ENCODE data around the gene NECTIN1. TPM values are rescaled to one million over a fixed set of nuclear protein-coding genes. Genes with fewer than 3 reads are reported as not detected.

Gene NECTIN1
- total RNA-seq, 1 donor from 2014 or later = 299 TPM

- no peak for ATAC-seq
These were observed 26.5 kb upstream of the NECTIN1 start for GRCh38 chr11:119755356-119756071.

- ATAC-seq = no peak
These were observed 25.8 kb upstream of the NECTIN1 start for GRCh38 chr11:119754656-119755355.

DNA sequence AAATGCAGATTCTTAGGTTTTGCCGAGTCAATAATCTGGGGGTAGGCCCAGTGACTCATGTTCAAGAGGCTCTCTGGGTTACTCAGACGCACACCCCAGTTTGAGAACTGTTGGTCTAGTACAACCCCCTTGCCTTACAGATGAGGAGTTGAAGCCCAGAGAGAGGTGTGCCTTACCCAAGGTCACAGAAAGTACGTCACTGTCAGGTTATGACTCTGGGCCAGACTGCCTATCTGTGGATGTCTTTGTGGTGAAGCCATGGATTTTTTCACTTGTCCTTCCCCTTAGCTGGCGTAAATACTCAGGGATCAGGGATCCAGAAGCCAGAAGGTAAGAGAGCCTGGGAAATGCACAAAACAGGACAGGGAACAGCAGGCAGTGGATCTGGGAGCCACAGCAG is 25.2 kb upstream of the NECTIN1 start:
- no peak for ATAC-seq

DNA sequence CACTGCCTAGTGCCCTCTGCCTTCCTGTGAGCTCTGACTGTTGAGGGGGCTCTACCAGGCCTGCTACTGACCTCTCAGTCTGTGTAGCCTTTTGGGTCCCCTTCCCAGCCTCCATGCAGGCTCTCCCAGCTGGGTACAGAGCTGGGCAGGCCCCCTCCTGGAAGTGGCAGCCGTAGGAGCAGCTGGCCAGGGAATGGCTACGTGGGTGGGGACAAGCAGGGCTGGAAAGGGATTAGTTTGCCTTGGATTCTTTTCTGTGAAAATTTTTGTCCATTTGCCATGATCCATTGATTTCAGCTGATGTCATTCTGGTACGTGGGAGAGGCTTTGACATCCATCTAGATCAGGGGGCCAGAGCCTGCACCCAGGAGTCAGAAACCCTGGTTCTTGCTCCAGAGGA is 23.9 kb upstream of the NECTIN1 start:
- no peak for ATAC-seq

- ATAC-seq = peak; percentile 81
These were observed 23.4 kb upstream of the NECTIN1 start for GRCh38 chr11:119752345-119752871.

DNA sequence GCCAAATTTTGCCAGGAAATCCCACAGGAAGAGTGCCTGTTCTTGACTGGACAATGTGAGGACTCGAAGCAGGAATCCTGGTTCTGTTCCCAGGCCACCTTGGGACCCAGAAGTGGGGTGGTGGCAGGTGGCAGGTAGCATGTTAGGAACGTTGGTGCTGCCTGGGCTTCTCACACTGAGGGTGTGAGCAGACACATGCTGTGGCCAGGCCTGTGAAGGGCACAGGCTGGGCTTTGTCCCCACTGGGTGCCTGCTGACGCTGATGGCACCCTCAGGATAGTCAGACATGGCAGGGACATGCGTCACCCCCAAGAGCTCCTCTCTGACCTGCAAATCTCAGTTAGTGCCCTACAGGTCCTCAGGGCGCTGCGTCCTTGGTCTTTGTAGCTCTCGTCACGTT is 21.1 kb upstream of the NECTIN1 start:
- no peak for ATAC-seq

DNA sequence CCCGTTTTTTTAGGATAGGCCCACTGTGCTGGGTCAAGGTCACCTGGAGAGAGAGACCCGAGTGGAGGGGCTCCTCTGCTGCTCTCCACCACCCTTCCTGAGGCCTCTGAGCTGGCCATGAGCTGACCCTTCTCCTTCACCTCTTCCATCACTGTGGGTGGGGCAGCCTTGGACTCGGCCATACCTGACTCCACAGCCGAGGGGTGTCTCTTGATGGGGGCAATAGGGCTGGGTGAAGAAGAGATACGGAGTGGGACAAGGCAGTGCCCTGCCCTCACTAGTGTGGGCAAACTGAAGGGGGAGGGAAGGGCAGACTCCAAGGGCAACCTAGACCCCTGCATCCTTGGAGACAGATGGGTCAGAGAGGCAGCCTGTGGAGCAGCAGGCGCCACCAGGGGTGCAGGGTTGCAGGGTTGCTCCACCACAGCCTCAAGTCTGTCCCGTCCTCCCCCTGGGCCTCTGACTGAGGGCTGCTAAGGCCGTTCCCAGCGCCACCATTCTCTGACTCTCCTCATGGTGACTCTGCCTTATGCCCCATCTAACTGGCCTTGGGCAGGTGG is 20.1 kb upstream of the NECTIN1 start:
- ATAC-seq = no peak

DNA sequence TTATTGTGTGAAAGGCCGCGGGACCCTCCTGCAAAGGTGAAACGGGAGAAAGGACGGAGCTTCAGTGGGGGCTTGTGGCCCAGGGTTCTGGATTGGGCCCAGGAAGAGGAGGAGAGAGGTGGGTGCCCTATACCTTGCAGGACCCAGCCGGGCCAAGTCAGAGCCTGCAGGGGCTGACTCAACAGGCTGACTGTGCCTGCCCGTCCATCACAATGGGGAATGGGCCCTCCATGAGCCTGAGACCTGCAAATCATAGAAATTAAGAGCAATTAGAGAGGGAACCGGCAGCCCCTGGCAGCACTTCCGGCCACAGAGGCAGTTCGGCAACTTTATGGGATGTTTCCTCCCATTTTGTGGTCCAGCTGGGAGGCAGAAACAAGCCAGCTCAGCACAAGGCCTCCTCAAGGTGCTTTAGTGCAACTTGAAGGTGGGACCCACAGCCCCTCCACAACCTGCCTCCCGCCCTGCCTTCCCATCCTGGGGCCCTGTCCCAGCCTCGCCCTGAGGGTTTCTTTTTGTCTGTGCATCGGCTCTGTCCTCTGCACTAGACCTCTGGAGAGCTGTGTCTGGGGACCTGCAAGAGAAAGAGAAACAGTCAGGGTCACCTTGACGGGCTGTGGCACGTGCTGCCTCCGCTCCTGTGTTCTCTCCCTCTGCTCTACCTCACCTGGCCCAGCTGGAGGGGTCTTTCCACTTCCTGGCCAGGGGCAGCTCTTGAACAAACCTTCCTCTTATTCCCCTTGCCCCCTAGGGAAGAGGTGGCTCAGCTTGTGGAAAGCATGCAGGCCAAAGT is 19.1 kb upstream of the NECTIN1 start:
- no peak for ATAC-seq

DNA sequence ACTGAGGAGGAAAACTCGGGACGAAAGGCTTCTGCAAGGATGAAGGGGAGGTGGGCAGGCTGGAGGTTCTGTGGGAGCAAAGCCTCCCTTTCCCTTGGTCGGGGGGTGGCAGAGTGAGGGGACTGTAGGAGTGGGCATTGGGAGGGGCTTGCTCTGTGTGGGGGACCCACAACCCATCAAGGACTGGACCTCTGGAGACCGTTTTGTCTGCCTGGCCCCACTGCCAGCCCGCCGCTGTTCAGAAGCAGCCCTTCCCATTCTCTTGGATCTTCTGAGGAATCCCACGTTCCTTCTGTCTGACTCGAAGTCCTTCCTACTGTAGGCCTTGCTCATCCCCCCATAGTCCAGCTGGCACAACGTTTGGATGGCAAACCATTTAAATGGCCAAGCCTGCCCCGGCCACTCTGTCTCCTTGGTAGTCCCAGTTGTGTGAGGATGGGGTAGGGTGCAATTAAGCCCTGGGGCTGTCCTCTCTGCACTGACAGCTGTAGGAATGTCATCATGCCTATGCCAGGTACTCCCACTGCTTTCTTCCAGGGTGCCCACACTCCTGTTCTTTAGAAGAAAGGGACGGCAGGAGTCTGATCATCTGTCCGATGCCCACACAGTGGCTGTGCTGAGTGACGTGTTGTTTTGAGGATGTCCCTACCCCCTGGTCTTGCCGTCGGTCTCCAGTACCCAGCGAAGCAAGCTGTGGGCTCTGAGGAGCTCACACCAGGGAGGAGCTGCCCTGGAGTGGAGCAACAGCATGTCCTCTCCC is 17.0 kb upstream of the NECTIN1 start:
- ATAC-seq = no peak

- ATAC-seq = no peak
These were observed 16.1 kb upstream of the NECTIN1 start for GRCh38 chr11:119745112-119745511.

DNA sequence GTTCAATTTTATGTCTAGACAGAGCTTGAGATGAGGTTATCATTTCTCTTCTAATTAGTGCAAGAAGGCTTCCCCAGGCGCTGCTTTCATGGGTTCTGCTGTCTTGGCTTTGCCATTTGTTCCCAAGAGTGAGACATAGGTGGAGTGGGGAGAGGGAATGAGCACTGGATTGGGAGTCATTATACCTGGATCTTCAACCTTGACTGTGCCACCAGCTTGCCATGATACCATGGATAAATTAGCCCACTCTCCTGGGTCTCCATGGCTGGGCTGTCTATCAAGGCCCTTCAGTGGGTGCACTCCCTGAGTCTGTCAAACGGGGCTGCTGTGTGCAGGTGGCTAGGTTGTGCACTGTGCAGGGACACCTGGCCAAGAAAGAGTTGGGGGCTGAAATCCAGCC is 15.6 kb upstream of the NECTIN1 start:
- ATAC-seq = no peak

GRCh38 chr11:119743006-119743405 is 14.0 kb upstream of the NECTIN1 start:
- no peak for ATAC-seq

- no peak for ATAC-seq
These were observed 13.4 kb upstream of the NECTIN1 start for GRCh38 chr11:119742263-119742861.

GRCh38 chr11:119741369-119742262 is 12.6 kb upstream of the NECTIN1 start:
- peak; percentile 69 for ATAC-seq

GRCh38 chr11:119739975-119740374 is 11.0 kb upstream of the NECTIN1 start:
- ATAC-seq = no peak

- no peak for ATAC-seq
These were observed 10.2 kb upstream of the NECTIN1 start for GRCh38 chr11:119739021-119739703.

- ATAC-seq = no peak
These were observed 9.0 kb upstream of the NECTIN1 start for GRCh38 chr11:119738059-119738439.

GRCh38 chr11:119737366-119738058 is 8.5 kb upstream of the NECTIN1 start:
- no peak for ATAC-seq

DNA sequence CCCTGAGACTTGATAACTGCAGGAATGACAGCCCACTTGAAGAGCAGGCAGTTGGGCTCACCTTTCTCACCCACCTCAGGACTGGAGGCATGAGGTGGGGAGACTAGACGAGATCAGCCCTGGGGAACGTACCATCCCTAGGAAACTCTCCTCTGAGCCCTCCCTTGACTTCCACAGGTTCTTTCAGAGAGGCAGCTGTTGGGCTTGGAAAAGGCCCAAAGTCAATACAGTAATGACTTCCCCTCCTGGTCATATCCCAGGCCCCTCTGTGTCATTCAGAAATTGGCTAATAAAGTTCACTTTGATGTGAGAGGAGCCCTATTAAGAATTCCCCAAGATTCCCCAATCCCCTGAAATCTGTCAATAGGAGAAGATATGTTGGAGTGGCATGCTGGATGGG is 5.8 kb upstream of the NECTIN1 start:
- no peak for ATAC-seq

Data from esophagus mucosa (tissue), 1 donor.